Endothelial cell of umbilical vein (primary cell): Measurements from ENCODE around the gene OR1F1. TPM values are rescaled to one million over a fixed set of nuclear protein-coding genes. Genes with fewer than 3 reads are reported as not detected.

Experiments used
- BruUV-seq: library from RNA; stranded (reverse); fragments of 400-500 nt; replicated peaks from 2 replicates; lab custom pipeline; 2021; lab: Mats Ljungman, UMichigan
- CTCF ChIA-PET: fragments of 300-600, 350-600 bp; sonication (Branson Sonifier 250); formaldehyde crosslinking; loops from one replicate; lab custom pipeline; 2021; ENCODE audit warnings: antibody characterized with exemption, inconsistent platforms; lab: Charles Lee
- POLR2A ChIA-PET: fragments of 300-600, 350-600 bp; sonication (Branson Sonifier 250); formaldehyde crosslinking; loops from one replicate; lab custom pipeline; 2021; ENCODE audit warnings: antibody characterized with exemption, inconsistent platforms; lab: Charles Lee
- DNase-seq: peaks from one replicate; pipeline ENCODE4 v3.0.0-alpha.2; 2011; ENCODE audit warnings: low read depth, low spot score
- FAIRE-seq: peaks from 2 replicates; lab custom pipeline; 2011; peaks lifted over from hg19 to GRCh38; lab: Jason Lieb, UNC
- H2AFZ ChIP-seq: 2 replicates; pipeline ENCODE4 v1.6.0; 2012; ENCODE audit warnings: low read depth, low read length, control low read depth, inconsistent platforms
- H3K27ac ChIP-seq: 2 replicates; pipeline ENCODE4 v1.5.1; 2011; ENCODE audit warnings: low read depth, mild to moderate bottlenecking, control low read depth, low read length, moderate library complexity; ENCODE audit not compliant: insufficient read depth
- H3K27me3 ChIP-seq, 2 experiments: 2 replicates each; pipeline versions ENCODE4 v1.6.0 to v1.6.1; 2011; ENCODE audit warnings: low read length in 2 of 2, mixed read lengths in 1 of 2; ENCODE audit not compliant: control insufficient read depth in 2 of 2, insufficient read depth in 2 of 2
- H3K36me3 ChIP-seq, 2 experiments: 2 replicates in 1 of 2; 3 replicates in 1 of 2; pipeline ENCODE4 v1.5.1; 2011; ENCODE audit warnings: low read length in 2 of 2, mild to moderate bottlenecking in 1 of 2, moderate library complexity in 1 of 2; ENCODE audit not compliant: control insufficient read depth in 2 of 2, insufficient read depth in 2 of 2; ENCODE audit errors: extremely low read depth in 1 of 2
- H3K4me1 ChIP-seq: 3 replicates; pipeline ENCODE4 v1.5.1; 2011; ENCODE audit warnings: mild to moderate bottlenecking, low read length; ENCODE audit not compliant: control insufficient read depth, insufficient read depth; ENCODE audit errors: extremely low read depth
- H3K4me2 ChIP-seq: 2 replicates; pipeline ENCODE4 v1.6.1; 2011; ENCODE audit warnings: low read length, control low read depth, mixed read lengths; ENCODE audit not compliant: insufficient read depth
- H3K4me3 ChIP-seq, 3 experiments: fragments of 200-600 bp in 1 of 3; sonication (generic), shearing (Covaris generic) in 1 of 3; replicated peaks in 1 of 3; 2 replicates each; pipeline ENCODE4 v1.5.1; 2011 to 2016; ENCODE audit warnings: control low read depth in 3 of 3, low read length in 3 of 3, mild to moderate bottlenecking in 2 of 3, inconsistent platforms in 1 of 3, low read depth in 1 of 3, moderate library complexity in 1 of 3; ENCODE audit not compliant: insufficient read depth in 1 of 3
- H3K79me2 ChIP-seq: 2 replicates; pipeline ENCODE4 v1.6.0; 2012; ENCODE audit warnings: low read length, inconsistent platforms; ENCODE audit not compliant: control insufficient read depth, insufficient read depth
- H3K9ac ChIP-seq: replicated peaks from 2 replicates; pipeline ENCODE3; 2011; ENCODE audit warnings: low read length, control low read depth; ENCODE audit not compliant: insufficient read depth; ENCODE audit errors: extremely low read depth
- H3K9me1 ChIP-seq: replicated peaks from 3 replicates; pipeline ENCODE4 v1.6.0; 2011; ENCODE audit warnings: mild to moderate bottlenecking, low read length; ENCODE audit not compliant: control insufficient read depth, insufficient read depth; ENCODE audit errors: extremely low read depth
- H3K9me3 ChIP-seq: replicated peaks from 2 replicates; pipeline ENCODE4 v1.5.1; 2012; ENCODE audit warnings: low read length, inconsistent platforms; ENCODE audit not compliant: control insufficient read depth, insufficient read depth
- H4K20me1 ChIP-seq: replicated peaks from 2 replicates; pipeline ENCODE3; 2011; ENCODE audit warnings: mild to moderate bottlenecking, low read length; ENCODE audit not compliant: control insufficient read depth, insufficient read depth; ENCODE audit errors: extremely low read depth
- EZH2 ChIP-seq: IDR thresholded peaks from 2 replicates; pipeline ENCODE4 v1.6.1; 2012; ENCODE audit warnings: borderline replicate concordance, low read depth, mild to moderate bottlenecking, moderate library complexity, low read length, inconsistent platforms; ENCODE audit not compliant: severe bottlenecking
- FOS ChIP-seq: IDR thresholded peaks from 2 replicates; pipeline ENCODE4 v1.6.1; 2011; ENCODE audit warnings: mild to moderate bottlenecking, low read length, moderate library complexity, borderline replicate concordance; ENCODE audit not compliant: insufficient read depth
- GATA2 ChIP-seq: IDR thresholded peaks from 2 replicates; pipeline ENCODE4 v1.7.0; 2011; ENCODE audit warnings: low read depth, mild to moderate bottlenecking, moderate library complexity, mixed read lengths, low read length; ENCODE audit not compliant: insufficient read length, insufficient read depth
- JUN ChIP-seq: IDR thresholded peaks from 2 replicates; pipeline ENCODE4 v1.6.1; 2011; ENCODE audit warnings: borderline replicate concordance, low read depth; ENCODE audit not compliant: insufficient read length, insufficient read depth
- MYC ChIP-seq: IDR thresholded peaks from one replicate; pipeline ENCODE4 v1.6.1; 2011; ENCODE audit warnings: mild to moderate bottlenecking, low read depth, low read length
- POLR2A ChIP-seq: IDR thresholded peaks from 2 replicates; pipeline ENCODE4 v1.6.1; 2012; ENCODE audit warnings: low read depth, mild to moderate bottlenecking, control low read depth, low read length
- POLR2AphosphoS5 ChIP-seq: IDR thresholded peaks from 2 replicates; pipeline ENCODE4 v1.6.1; 2012; ENCODE audit warnings: low read depth, mild to moderate bottlenecking, control low read depth, low read length, moderate library complexity; ENCODE audit not compliant: insufficient read depth
- dilution Hi-C: fragments of 300-500 bp; cut with MboI; formaldehyde crosslinking; loops from one replicate; pipeline ENCODE4 v1.15.0; 2019; ENCODE audit warnings: low sequenced_read_pairs; ENCODE audit not compliant: extremely low pct_ligation_motif_present
- intact Hi-C: fragments of 100-400 bp; cut with micrococcal nuclease; formaldehyde crosslinking; loops from one replicate; pipeline ENCODE4 v1.10.0; 2022
- polyA plus RNA-seq, 4 experiments: library from polyadenylated mRNA; depleted of rRNA in 3 of 4; stranded (reverse) in 3 of 4; unstranded in 1 of 4; fragments of >200 nt; gene quantifications; 2 replicates each; pipeline versions ENCODE4 v1.2.1 to v1.2.3, GENCODE V29; 2011 to 2012; ENCODE audit warnings: missing spikeins in 1 of 4
- total RNA-seq: library from RNA; stranded (reverse); gene quantifications from 2 replicates; pipeline ENCODE4 v1.2.3, GENCODE V29; 2021
- TF ChIP-seq, protein P1 (sequence below), 2 donors: IDR thresholded peaks; 1 replicate in 1 of 2; 2 replicates in 1 of 2; pipeline ENCODE4 v1.5.1; 2011; ENCODE audit warnings: low read length in 2 of 2, mild to moderate bottlenecking in 2 of 2, moderate library complexity in 2 of 2, control low read depth in 1 of 2, inconsistent platforms in 1 of 2, low read depth in 1 of 2; ENCODE audit not compliant: insufficient read depth in 1 of 2; ENCODE audit errors: extremely low read depth in 1 of 2
- TF ChIP-seq, protein P2 (sequence below): IDR thresholded peaks from 2 replicates; pipeline ENCODE4 v1.6.1; 2011; ENCODE audit not compliant: insufficient read depth, insufficient read length

The OR1F1 gene
- total and polyA plus RNA-seq, 2 donors (not counting 3 experiments of a cell fraction or from before 2014, with no cell fraction given) = 0.17 TPM; not detected in 1

DNA sequence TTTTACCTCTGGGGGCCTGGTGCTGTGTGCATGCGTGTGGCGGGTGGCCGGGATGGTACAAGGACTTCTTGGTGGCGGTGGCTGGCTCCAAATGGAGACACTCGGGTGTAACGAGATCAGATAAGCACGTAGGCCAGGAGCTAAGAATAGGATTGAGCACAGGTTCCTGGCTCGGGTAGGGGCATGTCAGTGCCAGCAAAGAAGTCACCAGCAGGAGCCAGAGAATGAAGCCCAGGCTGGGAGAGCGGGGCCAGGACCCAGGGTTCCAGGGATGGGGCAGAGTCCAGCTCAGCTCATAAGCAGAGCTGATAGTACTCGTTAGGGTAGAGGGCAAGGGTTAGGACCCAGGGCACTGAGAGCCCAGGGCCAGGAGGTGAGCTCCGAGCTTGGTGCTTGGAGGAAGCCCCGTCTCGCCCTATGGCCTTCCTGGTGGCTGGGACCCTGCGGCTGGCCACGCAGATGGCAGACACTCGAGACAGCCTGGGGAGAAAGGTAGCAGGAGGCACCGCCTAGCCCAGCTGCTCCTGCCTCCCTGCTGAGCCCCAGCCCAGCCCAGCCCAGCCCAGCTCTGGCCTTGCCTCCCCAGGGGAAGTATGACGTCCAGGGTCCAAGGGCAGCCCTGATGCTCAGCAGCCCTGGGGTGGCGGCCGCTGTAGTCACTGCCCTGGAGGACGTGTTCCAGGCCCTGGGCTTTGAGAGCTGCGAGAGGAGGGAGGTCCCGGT lies 44.2 kb upstream of the OR1F1 start:
- Histone ChIP-seq H3K79me2 (no peaks in the 10 kb centered on the region), H3K9me1 (no peaks in the 10 kb centered on the region), H3K4me2 (no peak overlapping the region), H3K36me3 (peaks cover 0 to 8% of the 10 kb centered on the region in 2 experiments), H3K4me1 (no peaks in the 10 kb centered on the region), H3K4me3 (no peak overlapping the region), H2AFZ (no peak overlapping the region), H3K27me3 (no peaks in the 10 kb centered on the region), H4K20me1 (no peaks in the 10 kb centered on the region), H3K27ac (no peak overlapping the region), H3K9ac (no peak overlapping the region), H3K9me3 (no peaks in the 10 kb centered on the region)
- intact Hi-C loops = no loop called here
- BruUV-seq = no TSS peak
- POLR2A ChIA-PET = interaction anchor here (0.6 to 1.6 kb wide), 2 partner anchors 9 to 140 kb away, joined by 3 to 5 read pairs; partner anchors contain the start of gene ZNF213
- dilution Hi-C loops = no loop called here
- TF ChIP-seq, protein P1, sequence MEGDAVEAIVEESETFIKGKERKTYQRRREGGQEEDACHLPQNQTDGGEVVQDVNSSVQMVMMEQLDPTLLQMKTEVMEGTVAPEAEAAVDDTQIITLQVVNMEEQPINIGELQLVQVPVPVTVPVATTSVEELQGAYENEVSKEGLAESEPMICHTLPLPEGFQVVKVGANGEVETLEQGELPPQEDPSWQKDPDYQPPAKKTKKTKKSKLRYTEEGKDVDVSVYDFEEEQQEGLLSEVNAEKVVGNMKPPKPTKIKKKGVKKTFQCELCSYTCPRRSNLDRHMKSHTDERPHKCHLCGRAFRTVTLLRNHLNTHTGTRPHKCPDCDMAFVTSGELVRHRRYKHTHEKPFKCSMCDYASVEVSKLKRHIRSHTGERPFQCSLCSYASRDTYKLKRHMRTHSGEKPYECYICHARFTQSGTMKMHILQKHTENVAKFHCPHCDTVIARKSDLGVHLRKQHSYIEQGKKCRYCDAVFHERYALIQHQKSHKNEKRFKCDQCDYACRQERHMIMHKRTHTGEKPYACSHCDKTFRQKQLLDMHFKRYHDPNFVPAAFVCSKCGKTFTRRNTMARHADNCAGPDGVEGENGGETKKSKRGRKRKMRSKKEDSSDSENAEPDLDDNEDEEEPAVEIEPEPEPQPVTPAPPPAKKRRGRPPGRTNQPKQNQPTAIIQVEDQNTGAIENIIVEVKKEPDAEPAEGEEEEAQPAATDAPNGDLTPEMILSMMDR (IDR thresholded peaks at IDR 0.05; ENCODE audit: extremely low read depth in 1 of 2, insufficient read depth in 1 of 2, low read depth in 1 of 2, low read length in 2 of 2) = no peak
- TF ChIP-seq FOS (no peak), POLR2AphosphoS5 (no peak), GATA2 (no peak), EZH2 (no peak), POLR2A (no peak), MYC (no peak), JUN (no peak)
- TF ChIP-seq, protein P2, sequence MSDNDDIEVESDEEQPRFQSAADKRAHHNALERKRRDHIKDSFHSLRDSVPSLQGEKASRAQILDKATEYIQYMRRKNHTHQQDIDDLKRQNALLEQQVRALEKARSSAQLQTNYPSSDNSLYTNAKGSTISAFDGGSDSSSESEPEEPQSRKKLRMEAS = no peak
- CTCF ChIA-PET = interaction anchor here (1.2 to 8.7 kb wide), 3 partner anchors 11 to 112 kb away, joined by 3 to 54 read pairs (median 3); no protein-coding TSS in a partner anchor
- DNase-seq (no peak), FAIRE-seq (no peak)
